Adipose tissue (tissue), 3 donors: Measurements from ENCODE around the gene ARHGEF6. TPM values are rescaled to one million over a fixed set of nuclear protein-coding genes. Genes with fewer than 3 reads are reported as not detected.

Experiments
- H3K27ac ChIP-seq: one replicate; pipeline ENCODE4 v1.5.1; 2013; ENCODE audit warnings: low read depth, low read length
- WGBS, 3 donors: extraction: QIAGEN DNeasy Blood & Tissue Kit; methylation state at CpG; one replicate each; pipeline ENCODE4 v1.1.7; 2013; 5-methylcytosine and 5-hydroxymethylcytosine counted together
- polyA plus RNA-seq, 3 donors: library from polyadenylated mRNA; stranded (reverse); fragments of 200-250 nt; gene quantifications; one replicate each; pipeline ENCODE4 v1.2.3, GENCODE V29; 2013
- donor health status: healthy with polysubstance abuse.
- donor health status: Bipolar disorder and iron deficiency.
- donor health status: healthy.

ARHGEF6 gene
- polyA plus RNA-seq, 3 donors, result 2.7 to 46.5 (median 19.7) TPM

DNA sequence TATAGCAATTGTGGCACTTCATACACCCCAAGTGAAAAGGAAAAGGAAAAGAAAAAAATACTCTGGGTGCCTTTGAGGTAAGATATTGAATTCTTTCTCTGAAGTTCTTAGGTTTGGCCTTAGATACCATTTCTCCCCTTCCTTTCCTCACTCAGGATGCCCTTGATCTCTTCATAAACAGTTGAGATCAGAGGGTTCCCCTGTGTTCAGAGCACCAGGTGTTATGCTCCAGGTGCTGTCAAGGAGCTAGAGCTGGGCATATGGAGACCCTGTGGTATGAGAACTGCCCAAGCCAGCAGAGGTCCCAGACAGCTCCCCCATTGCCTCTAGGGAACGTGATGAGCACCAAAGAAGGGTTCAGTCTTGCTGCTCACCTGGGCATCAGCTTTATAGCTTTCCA is 149.9 kb downstream of the ARHGEF6 start:
- 33 to 75% (median 42%) methylated on average over 1 of the region's 1 CpG for WGBS, 3 donors
- no peak overlapping the region for H3K27ac ChIP-seq

DNA sequence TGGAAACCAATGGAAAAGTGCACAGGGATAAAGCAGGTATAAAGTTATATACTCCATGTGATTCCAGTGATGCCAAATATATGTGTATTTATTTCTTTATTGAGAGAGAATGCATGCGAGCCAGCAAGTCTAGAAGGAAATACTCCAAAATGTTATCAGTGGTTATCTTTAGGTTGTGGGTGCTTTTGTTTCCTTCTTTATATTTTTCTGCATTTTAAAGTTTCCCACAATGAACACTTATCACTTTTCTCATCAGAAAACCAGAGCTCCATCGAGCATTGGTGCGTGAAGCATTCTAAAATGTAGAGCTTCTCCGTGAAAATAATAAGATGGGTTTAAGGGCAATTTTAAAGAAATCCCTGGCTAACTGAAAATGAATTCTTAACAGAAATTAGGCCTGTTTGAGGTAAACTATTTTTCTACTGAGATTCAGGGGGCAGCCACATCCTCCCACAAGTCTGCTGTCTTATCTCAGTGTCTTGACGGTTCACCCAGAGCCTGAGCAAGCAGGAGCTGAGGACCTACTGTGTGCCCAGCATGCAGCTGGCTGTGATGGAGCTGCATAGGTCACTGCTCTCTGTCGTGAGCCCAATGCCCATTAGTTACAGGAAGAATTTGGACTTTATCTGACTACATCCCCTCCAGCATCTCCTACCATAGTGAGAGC is 151.5 kb downstream of the ARHGEF6 start:
- 41 to 69% (median 59%) methylated on average over 6 of the region's 6 CpGs for WGBS, 3 donors

DNA sequence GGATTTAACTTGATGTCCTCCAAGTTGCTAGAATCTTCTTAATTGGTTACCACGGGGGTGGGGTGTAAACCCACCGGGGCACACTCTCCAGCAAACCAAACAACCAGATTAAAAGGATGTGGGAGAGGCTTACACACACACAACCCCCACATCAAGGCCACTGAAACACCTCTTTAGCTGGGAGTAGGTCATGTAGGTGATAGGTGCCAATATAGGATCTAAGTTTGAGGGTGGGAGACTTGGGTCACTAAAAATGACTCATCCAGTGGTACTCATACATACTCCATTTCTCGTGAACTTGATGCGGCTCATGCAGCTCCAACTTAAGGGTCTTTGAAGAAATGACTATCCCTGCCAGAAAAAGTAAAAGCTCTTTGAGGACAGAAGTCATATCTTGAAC is 153.3 kb downstream of the ARHGEF6 start:
- WGBS, 3 donors, result 63 to 87% (median 64%) methylated on average over 4 of the region's 4 CpGs
- no peak overlapping the region for H3K27ac ChIP-seq

More for the DNA sequence above, 151.5 kb downstream of the ARHGEF6 start:
- H3K27ac ChIP-seq, result no peak overlapping the region

DNA sequence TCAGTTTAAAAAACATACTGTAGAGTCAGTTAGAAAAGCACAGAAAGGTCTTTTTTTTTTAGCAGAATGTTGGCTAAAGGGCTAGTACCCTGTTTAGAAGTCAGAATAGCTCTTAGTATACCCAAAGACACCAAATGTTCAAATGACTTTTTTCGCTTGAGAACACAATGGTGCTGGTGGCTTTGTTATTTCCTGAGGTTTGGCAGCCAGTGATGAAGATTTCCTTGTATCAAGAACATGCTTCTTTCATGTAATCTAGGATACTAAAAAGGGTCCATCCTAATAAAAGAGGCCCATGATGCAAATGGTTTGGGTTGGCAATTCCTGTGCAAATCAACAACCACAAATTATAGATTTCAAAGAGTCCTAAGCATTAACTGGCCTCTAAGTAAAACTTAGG is 153.8 kb downstream of the ARHGEF6 start:
- 44 to 67% (median 47%) methylated on average over 1 of the region's 1 CpG for WGBS, 3 donors

DNA sequence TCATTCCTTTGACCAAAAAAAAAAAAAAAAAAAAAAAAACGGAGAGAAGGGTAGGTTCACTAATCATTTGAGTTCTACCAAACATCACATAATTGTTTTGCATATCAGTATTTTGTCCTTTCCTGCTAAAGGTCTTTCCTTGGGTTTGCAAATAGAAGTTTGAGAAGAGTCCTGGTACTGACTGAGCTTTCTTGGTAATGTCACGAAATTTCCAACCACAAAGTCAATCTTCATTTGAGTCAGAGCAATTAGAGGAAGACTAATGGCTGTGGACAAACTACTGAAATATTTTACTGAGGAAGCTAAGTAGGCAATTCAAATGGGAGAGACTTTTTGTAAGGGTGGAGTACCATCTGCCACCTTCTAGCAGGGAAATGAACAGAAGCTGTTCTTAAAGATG is 154.5 kb downstream of the ARHGEF6 start:
- H3K27ac ChIP-seq, result no peak overlapping the region
- 45 to 85% (median 46%) methylated on average over 2 of the region's 2 CpGs for WGBS, 3 donors

More for the DNA sequence above, 153.8 kb downstream of the ARHGEF6 start:
- no peak overlapping the region for H3K27ac ChIP-seq

DNA sequence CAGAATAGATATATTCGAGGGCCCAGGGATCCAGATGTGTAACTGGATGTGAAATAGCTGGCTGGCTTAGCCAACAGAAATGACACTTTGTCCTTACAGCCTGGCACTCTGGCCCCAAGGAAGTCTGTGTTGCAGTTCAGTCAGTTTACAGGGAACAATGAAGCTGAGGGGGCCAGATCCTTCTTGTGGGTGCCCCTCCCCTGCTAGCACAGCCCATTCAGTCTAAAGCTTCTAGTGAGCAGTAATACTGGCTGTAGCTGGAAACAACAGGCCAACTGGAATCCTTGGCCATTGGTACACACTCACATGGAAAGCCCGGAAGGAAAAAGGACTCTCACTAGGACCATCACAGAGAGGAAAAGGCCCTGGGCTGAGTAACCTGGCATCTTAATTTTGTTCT is 155.5 kb downstream of the ARHGEF6 start:
- no peak overlapping the region for H3K27ac ChIP-seq
- WGBS, 3 donors, result 73 to 85% (median 76%) methylated on average over 2 of the region's 2 CpGs

DNA sequence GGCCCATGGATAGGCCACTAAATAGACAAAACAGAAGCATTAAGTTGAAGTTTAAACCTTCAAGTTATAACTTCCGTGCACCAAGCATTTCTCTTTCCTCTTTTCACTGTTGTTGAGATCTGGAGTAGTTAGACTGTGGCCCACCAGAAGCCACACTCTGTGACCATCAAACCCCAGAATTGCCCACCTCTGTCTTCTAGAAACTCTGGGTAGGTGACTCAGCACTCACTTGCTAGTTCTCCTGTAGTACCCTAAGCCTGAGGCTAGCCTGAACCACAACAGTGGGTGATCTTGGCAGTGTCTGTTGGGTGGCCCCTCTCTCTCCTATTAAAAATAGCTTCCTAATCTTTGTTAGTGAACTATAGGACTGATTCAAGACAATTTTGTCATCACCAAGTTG is 157.3 kb downstream of the ARHGEF6 start:
- WGBS, 3 donors, result 48 to 53% (median 50%) methylated on average over 1 of the region's 1 CpG
- H3K27ac ChIP-seq, result no peak overlapping the region

DNA sequence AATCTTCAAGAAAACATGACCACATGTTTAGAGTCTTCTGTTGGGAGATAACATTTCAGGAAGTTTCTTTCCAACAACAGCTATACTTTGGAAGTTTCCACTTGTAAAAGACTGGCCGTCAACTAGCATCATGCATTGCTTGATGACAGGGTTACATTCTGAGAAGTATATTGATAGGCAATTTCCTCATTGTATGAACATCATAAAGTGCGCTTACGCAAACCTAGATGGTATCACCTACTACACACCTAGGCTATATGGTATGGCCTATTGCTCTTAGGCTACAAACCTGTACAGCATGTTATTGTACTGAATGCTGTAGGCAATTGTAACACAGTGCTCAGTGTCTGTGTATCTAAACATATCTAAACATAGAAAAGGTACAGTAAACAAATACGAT is 158.2 kb downstream of the ARHGEF6 start:
- H3K27ac ChIP-seq, result no peak overlapping the region
- WGBS, 3 donors, result 86 to 94% (median 93%) methylated on average over 4 of the region's 4 CpGs

DNA sequence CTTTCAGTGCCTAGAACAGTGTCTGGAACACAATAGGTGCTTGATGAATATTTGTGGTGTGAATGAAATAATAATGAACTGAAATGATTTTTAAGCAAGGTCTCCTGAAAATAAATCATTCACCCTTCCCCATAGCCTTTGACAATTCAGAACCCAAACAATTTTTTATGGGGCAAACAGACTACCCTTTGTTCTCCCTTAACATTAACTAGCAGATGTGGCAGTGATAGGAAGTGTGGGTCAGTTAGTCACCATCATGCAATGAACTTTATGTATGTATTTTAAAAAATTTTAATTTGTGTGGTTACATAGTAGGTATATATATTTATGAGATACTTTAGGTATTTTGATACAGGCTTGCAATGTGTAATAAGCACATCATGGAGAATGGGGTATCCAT is 160.0 kb downstream of the ARHGEF6 start:
- H3K27ac ChIP-seq, result no peak overlapping the region

DNA sequence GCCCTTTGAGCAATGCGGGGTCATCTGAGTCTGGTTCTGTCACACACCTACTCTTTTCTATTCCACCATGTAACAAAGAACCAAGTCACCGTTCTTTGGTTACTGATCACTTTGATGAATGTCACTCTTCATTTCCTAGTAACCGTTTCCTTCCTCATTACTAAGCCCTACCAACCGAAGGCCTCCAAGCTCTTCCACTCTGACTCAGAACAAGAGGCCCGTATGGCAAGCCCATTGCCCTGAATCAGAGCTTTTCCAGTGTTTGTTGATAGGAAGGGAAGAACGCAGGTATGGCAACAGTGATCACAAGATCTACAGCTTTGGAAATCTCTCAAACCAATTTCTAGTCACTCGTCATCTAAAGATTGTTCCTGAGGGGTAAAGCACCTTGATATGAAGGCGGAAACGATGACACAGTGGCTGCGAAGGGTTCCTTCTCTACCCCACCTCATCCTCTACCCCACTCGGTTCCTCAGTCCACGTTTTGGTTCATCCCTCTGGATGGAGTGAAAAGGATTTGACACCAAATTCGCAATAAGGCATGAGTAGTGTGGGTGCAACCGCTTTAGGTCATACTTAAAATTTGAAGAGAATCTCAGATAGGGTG is 160.7 kb downstream of the ARHGEF6 start:
- no peak overlapping the region for H3K27ac ChIP-seq
- 71 to 79% (median 74%) methylated on average over 14 of the region's 14 CpGs for WGBS, 3 donors

DNA sequence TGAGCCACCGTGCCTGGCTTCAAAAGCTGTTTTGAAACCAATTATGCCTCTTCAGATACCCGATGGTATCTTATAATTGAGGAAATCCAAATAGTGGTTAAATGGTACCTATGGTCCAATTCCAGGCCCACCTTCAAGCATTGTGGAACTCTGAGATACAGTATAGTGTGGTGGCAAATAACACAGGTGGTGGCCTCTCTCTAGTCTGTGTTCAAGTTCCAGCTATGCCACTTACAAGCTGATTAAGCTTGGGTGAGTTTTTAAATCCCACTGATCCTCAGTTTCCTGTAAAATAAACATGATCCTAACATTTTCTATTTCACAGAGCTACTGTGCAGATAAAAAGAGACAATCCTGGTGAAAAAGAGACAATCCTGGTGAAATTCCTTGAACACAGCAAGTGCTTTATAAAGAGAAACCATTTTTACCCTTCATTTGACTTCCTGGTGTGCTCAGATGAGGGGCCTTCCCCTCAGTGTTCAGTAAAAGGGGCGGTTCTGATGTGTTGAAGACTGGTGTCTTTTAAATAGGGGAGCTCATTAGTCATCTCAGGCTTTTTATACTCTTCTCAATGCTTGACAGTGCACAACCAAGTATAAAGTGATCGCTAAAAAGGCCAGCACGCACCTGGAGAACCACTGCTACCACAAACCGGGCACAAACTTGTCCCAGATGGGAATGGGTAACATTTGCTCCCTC is 163.6 kb downstream of the ARHGEF6 start:
- no peak overlapping the region for H3K27ac ChIP-seq
- WGBS, 3 donors, result 71 to 90% (median 88%) methylated on average over 6 of the region's 6 CpGs

Other genes with a start within 250 kb of the ARHGEF6 start
- gene VGLL1, start 248.7 kb downstream of the ARHGEF6 start, polyA plus RNA-seq, result under 1 TPM in 1 of 3 donors, not detected in 2; 0.15 TPM
- under 1 TPM; 0.14 to 0.34 (median 0.24) TPM for gene CD40LG, start 132.8 kb downstream of the ARHGEF6 start, polyA plus RNA-seq
- gene RBMX, start 99.8 kb upstream of the ARHGEF6 start, polyA plus RNA-seq, result 100 to 1,000 TPM in 2 of 3 donors, 10 to 100 TPM in 1; 99.6 to 132 (median 111) TPM